A549 (cell line): Measurements from ENCODE around the gene FEM1C. TPM values are rescaled to one million over a fixed set of nuclear protein-coding genes. Genes with fewer than 3 reads are reported as not detected.

Experiments used
- ATAC-seq, 2 experiments: fragments of 200-7000 bp in 1 of 2; fragments of >200 bp in 1 of 2; cut with Nextera tagmentation in 1 of 2; cut with Tn5 transposase in 1 of 2; 3 replicates each; pipeline versions ENCODE4 v1.8.0 to v1.9.1; 2018 to 2020; ENCODE audit warnings: mild to moderate bottlenecking in 1 of 2, moderate library complexity in 1 of 2
- CTCF ChIA-PET: fragments of 300-600 bp; sonication (Branson Sonifier 250); formaldehyde crosslinking; extraction: SDS; loops from one replicate; lab custom pipeline; 2021; ENCODE audit warnings: antibody characterized with exemption, inconsistent platforms; lab: Yijun Ruan, JAX
- POLR2A ChIA-PET: fragments of 350-600 bp; formaldehyde crosslinking; extraction: SDS; loops from one replicate; lab custom pipeline; 2021; ENCODE audit warnings: antibody characterized with exemption, inconsistent platforms; lab: Yijun Ruan, JAX
- DNase-seq, 2 experiments: peaks; one replicate each; pipeline versions ENCODE4 v3.0.0 to v3.0.0-alpha.2; 2011 to 2016; ENCODE audit warnings: low read depth in 1 of 2, low spot score in 1 of 2
- FAIRE-seq: peaks from 2 replicates; lab custom pipeline; 2011; peaks lifted over from hg19 to GRCh38; lab: Jason Lieb, UNC
- H3K27ac ChIP-seq, 2 experiments: fragments of >200 bp; sonication (Bioruptor Twin); formaldehyde crosslinking; 3 replicates each; pipeline ENCODE4 v1.5.1; 2016 to 2017
- H3K4me1 ChIP-seq: fragments of >200 bp; sonication (Bioruptor Twin); formaldehyde crosslinking; 3 replicates; pipeline ENCODE4 v1.6.1; 2016
- H3K4me2 ChIP-seq: fragments of >200 bp; sonication (Bioruptor Twin); formaldehyde crosslinking; 3 replicates; pipeline ENCODE4 v1.6.1; 2016
- H3K4me3 ChIP-seq: fragments of >200 bp; sonication (Bioruptor Twin); formaldehyde crosslinking; 3 replicates; pipeline ENCODE4 v1.5.1; 2016
- H3K9me3 ChIP-seq: fragments of >200 bp; sonication (Bioruptor Twin); formaldehyde crosslinking; 3 replicates; pipeline ENCODE4 v1.6.1; 2016
- BHLHE40 ChIP-seq: IDR thresholded peaks from 2 replicates; pipeline ENCODE4 v1.6.1; 2012; ENCODE audit warnings: low read depth, low read length, inconsistent platforms
- CHD2 ChIP-seq: fragments of 150-350 bp; IDR thresholded peaks from 2 replicates; pipeline ENCODE4 v1.6.1; 2014; ENCODE audit warnings: low read length; ENCODE audit not compliant: partially characterized antibody
- CHD4 ChIP-seq: fragments of 200-600 bp; sonication (generic); IDR thresholded peaks from 2 replicates; pipeline ENCODE4 v1.6.1; 2016; ENCODE audit warnings: antibody characterized with exemption, mild to moderate bottlenecking, borderline replicate concordance
- E2F6 ChIP-seq: IDR thresholded peaks from 2 replicates; pipeline ENCODE4 v1.6.1; 2012; ENCODE audit warnings: low read depth, borderline replicate concordance
- ESRRA ChIP-seq: fragments of 150-350 bp; IDR thresholded peaks from 2 replicates; pipeline ENCODE4 v1.6.1; 2014; ENCODE audit warnings: mild to moderate bottlenecking, low read length, borderline replicate concordance
- HMGXB4 ChIP-seq: fragments of 250-450 bp; sonication (Bioruptor Pico); IDR thresholded peaks from 2 replicates; pipeline ENCODE4 v1.5.0; 2021; ENCODE audit warnings: mild to moderate bottlenecking, moderate library complexity, borderline replicate concordance
- JUN ChIP-seq, 2 experiments: fragments of >200 bp; sonication (Bioruptor Twin); formaldehyde crosslinking; IDR thresholded peaks; 2 replicates in 1 of 2; 3 replicates in 1 of 2; pipeline ENCODE4 v1.6.1; 2016 to 2017
- JUNB ChIP-seq: fragments of >200 bp; sonication (Bioruptor Twin); formaldehyde crosslinking; IDR thresholded peaks from 2 replicates; pipeline ENCODE4 v1.6.1; 2016
- MAZ ChIP-seq: fragments of 150-350 bp; IDR thresholded peaks from 2 replicates; pipeline ENCODE4 v1.6.1; 2014; ENCODE audit warnings: antibody characterized with exemption, low read depth, low read length, borderline replicate concordance
- NPAS2 ChIP-seq: fragments of 250-450 bp; sonication (Bioruptor Pico); IDR thresholded peaks from 2 replicates; pipeline ENCODE4 v1.8.0; 2022; ENCODE audit warnings: mild to moderate bottlenecking, moderate library complexity, borderline replicate concordance
- NR3C1 ChIP-seq: fragments of >200 bp; sonication (Bioruptor Twin); formaldehyde crosslinking; IDR thresholded peaks from 3 replicates; pipeline ENCODE4 v1.6.1; 2017
- RCOR1 ChIP-seq: fragments of 150-350 bp; IDR thresholded peaks from 2 replicates; pipeline ENCODE4 v1.6.1; 2014; ENCODE audit warnings: antibody characterized with exemption, low read length, low read depth
- TFCP2L1 ChIP-seq: fragments of 250-450 bp; sonication (Bioruptor Pico); IDR thresholded peaks from 2 replicates; pipeline ENCODE4 v1.5.0; 2021; ENCODE audit warnings: mild to moderate bottlenecking
- ZC3H11A ChIP-seq: fragments of 450-650 bp; IDR thresholded peaks from 2 replicates; pipeline ENCODE4 v1.6.1; 2014; ENCODE audit warnings: antibody characterized with exemption, mild to moderate bottlenecking
- WGBS: methylation state at CpG from one replicate; pipeline ENCODE4 v1.1.6; 2017; ENCODE audit errors: missing lambda C conversion rate; 5-methylcytosine and 5-hydroxymethylcytosine counted together
- polyA plus RNA-seq, 4 experiments: library from polyadenylated mRNA; depleted of rRNA in 3 of 4; stranded (reverse); fragments of >200 nt; fragmentation: RNase III in 1 of 4; extraction: RNeasy Plus Mini Kit Qiagen cat#74134 plus additional on column Dnase treatment in 1 of 4; gene quantifications; 2 replicates in 3 of 4; 3 replicates in 1 of 4; pipeline ENCODE4 v1.2.3, GENCODE V29; 2011 to 2017
- TF ChIP-seq, protein P1 (sequence below): IDR thresholded peaks from 2 replicates; pipeline ENCODE4 v1.6.1; 2012
- TF ChIP-seq, protein P2 (sequence below): fragments of 150-350 bp; IDR thresholded peaks from 2 replicates; pipeline ENCODE4 v1.6.1; 2014; ENCODE audit warnings: low read depth, mild to moderate bottlenecking, low read length
- TF ChIP-seq, protein P3 (sequence below): IDR thresholded peaks from 2 replicates; pipeline ENCODE4 v1.6.1; 2012
- TF ChIP-seq, protein P4 (sequence below): fragments of 450-650 bp; IDR thresholded peaks from 2 replicates; pipeline ENCODE4 v1.6.1; 2014; ENCODE audit warnings: antibody characterized with exemption

Gene FEM1C
- polyA plus RNA-seq, 2 of the 4 experiments (the other 2 are of a cell fraction): 6.3 to 8.4 TPM

DNA sequence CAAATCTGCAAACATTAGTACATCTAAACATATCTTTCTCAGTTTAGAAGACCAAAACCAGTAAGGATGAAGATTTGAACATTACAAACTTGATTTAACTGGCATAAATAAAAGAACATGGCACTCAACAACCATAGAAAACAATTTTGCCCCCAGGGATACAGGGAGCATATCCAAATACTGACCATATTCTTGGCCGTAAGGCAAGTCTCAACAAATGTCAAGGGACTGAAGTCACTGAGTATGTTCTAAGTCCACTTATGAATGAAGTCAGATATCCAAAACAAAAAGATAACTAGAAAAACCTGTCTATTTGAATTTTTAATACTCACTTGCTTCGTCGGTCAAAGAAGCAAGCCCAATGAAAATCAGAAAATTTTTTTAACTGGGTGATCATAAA is 14.1 kb downstream of the FEM1C start:
- H3K4me2 ChIP-seq: no peak overlapping the region
- H3K4me3 ChIP-seq: no peak overlapping the region
- peaks cover 28% of the 10 kb centered on the region for H3K4me1 ChIP-seq
- no peak for ATAC-seq
- POLR2A ChIA-PET: no interaction called here
- FAIRE-seq: no peak
- no peak overlapping the region for H3K27ac ChIP-seq
- WGBS: 90% methylated on average over 3 of the region's 3 CpGs
- no peaks in the 10 kb centered on the region for H3K9me3 ChIP-seq
- no peak for DNase-seq
- CTCF ChIA-PET: no interaction called here
- TF ChIP-seq ESRRA: no peak
- no peak for TF ChIP-seq MAZ
- TF ChIP-seq JUN (IDR thresholded peaks at IDR 0.05): no peak
- TF ChIP-seq ZC3H11A: no peak
- TF ChIP-seq CHD2: no peak
- no peak for TF ChIP-seq NR3C1
- no peak for TF ChIP-seq NPAS2 (CRISPR knock-in tag)
- TF ChIP-seq CHD4: no peak
- no peak for TF ChIP-seq TFCP2L1
- no peak for TF ChIP-seq JUNB
- no peak for TF ChIP-seq HMGXB4 (CRISPR knock-in tag)

DNA sequence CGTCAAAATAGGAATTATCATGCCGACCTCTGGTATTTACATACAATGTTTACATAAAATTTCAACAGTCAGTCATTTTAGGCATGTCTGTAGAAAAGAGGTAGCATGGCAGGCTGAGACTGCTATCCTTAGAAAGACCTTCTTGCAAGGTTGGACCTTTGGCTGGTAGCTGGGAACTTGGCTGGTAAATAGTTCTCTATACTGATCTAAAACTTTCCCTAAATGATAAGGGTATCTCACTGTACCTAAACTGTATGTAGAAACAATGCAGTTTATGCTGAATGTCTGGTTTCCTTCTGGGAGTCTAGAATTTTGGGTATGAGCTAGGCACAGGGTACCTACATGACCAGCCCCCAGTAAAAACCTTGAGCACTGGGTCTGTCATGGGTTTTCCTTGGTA is 18.0 kb downstream of the FEM1C start:
- H3K4me1 ChIP-seq: peaks cover 45% of the 10 kb centered on the region
- H3K27ac ChIP-seq: no peak overlapping the region
- CTCF ChIA-PET: interaction anchor here (0.6 to 1.0 kb wide), 2 partner anchors 13 to 48 kb away, joined by 3 read pairs; no protein-coding TSS in a partner anchor
- DNase-seq (no peak), ATAC-seq (no peak), FAIRE-seq (no peak)
- TF ChIP-seq, protein P1, sequence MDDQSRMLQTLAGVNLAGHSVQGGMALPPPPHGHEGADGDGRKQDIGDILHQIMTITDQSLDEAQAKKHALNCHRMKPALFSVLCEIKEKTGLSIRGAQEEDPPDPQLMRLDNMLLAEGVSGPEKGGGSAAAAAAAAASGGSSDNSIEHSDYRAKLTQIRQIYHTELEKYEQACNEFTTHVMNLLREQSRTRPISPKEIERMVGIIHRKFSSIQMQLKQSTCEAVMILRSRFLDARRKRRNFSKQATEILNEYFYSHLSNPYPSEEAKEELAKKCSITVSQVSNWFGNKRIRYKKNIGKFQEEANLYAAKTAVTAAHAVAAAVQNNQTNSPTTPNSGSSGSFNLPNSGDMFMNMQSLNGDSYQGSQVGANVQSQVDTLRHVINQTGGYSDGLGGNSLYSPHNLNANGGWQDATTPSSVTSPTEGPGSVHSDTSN: no peak
- TF ChIP-seq, protein P2, sequence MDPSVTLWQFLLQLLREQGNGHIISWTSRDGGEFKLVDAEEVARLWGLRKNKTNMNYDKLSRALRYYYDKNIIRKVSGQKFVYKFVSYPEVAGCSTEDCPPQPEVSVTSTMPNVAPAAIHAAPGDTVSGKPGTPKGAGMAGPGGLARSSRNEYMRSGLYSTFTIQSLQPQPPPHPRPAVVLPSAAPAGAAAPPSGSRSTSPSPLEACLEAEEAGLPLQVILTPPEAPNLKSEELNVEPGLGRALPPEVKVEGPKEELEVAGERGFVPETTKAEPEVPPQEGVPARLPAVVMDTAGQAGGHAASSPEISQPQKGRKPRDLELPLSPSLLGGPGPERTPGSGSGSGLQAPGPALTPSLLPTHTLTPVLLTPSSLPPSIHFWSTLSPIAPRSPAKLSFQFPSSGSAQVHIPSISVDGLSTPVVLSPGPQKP: no peak
- no peak for TF ChIP-seq JUN (IDR thresholded peaks at IDR 0.05)
- TF ChIP-seq, protein P3, sequence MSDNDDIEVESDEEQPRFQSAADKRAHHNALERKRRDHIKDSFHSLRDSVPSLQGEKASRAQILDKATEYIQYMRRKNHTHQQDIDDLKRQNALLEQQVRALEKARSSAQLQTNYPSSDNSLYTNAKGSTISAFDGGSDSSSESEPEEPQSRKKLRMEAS: no peak
- no peak for TF ChIP-seq RCOR1
- no peak for TF ChIP-seq E2F6
- TF ChIP-seq, protein P4, sequence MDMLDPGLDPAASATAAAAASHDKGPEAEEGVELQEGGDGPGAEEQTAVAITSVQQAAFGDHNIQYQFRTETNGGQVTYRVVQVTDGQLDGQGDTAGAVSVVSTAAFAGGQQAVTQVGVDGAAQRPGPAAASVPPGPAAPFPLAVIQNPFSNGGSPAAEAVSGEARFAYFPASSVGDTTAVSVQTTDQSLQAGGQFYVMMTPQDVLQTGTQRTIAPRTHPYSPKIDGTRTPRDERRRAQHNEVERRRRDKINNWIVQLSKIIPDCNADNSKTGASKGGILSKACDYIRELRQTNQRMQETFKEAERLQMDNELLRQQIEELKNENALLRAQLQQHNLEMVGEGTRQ: no peak
- no peak for TF ChIP-seq BHLHE40
- TF ChIP-seq CHD2: no peak
- no peak overlapping the region for H3K4me2 ChIP-seq
- WGBS: 61% methylated on average over 2 of the region's 2 CpGs
- no peak overlapping the region for H3K4me3 ChIP-seq
- POLR2A ChIA-PET: interaction anchor here (2.6 kb wide), 1 partner anchor 18 kb away, joined by 8 read pairs; the partner anchor contains the start of gene FEM1C
- no peaks in the 10 kb centered on the region for H3K9me3 ChIP-seq
